HG02588 (cell line): ENCODE results near the gene POLE.
A peak's percentile ranks its signal among the peaks of the same experiment; 100 is the strongest.
"Not testable (repeated sequence)": the region's sequence is repeated elsewhere in the genome, so short reads cannot be mapped to it uniquely, and the experiment has no call there.

Source experiments
- ATAC-seq: cut with Tn5 transposase; IDR thresholded peaks from one replicate; pipeline ENCODE4 v1.9.1; 2021; ENCODE audit warnings: mild to moderate bottlenecking, moderate library complexity; ENCODE audit not compliant: unreplicated experiment

The POLE gene

DNA sequence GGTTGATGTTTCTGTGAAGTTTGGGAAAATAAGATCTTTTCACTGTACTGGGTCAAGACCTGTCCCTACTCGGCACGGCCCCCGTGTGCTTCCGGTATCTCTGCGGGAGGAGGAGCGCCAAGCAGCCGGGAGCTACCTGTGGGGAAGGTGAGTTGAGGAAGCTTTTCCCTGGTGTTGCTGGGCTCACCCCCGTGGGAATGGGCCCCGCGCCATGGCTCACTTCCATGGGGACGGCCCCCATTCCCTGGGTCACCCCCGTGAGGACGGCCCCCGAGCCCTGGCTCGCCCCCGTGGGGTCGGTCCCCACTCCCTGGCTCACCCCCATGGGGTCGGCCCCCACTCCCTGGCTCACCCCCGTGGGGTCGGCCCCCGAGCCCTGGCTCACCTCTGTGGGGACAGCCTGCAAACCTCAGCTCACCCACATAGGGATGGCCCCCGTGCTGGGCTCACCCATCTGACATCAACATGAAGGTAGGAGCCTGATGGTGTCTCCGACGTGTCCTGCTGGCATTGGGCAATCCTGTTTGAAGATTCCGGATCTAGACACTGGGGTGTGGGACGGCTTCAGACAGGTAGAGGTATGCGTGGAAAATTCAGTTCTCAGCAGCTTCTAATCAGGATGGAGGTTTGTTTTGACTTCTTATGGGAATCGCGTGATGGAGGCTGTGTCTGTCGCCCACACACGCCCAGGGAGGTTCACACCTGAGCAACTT, 85.8 kb downstream of the POLE start:
- ATAC-seq, result no peak

DNA sequence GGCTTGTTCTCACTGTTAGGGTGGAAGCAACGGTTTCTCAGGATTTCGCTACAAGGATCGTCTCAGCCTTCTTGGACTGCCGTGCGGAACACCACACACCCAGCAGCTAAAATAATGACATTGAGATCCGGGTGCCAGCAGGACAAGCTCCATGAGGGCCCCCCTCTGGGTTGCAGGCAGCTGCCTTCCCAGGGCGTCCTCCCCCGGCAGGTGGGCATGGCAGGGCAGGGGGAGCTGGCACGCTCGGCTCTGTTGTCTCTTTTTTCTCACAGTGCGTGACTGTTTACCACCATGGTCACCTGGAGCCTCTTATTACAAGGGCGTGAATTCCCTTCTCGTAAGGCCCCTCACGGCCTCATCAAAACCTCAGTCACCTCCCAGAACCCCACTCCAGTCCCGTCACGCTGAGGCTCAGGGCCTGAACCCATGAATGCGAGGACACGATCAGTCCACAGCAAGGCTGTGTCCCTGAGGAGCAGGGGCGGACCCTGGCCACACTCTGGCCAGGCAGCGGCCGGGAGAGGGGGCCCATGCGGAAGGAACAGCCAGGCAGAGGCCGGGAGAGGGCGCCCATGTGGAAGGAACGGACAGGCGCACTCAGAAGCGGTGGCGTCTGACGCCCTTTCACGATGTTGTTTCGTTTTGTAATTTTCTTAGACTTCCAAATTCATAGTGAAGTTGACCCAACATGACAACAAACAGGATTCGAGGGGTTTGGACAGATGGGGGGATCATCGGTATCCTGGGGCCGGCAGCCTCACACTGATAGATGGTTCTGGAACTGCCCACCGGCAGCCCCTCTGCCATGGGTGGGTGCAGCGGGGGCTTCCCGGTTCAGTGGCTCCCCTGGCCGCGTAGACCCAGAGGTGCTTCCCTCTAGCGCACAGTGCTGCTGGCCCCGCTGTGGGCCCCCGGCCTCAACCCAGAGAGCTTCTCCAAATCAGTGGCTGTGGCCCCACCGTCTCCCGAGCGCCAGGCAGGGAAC, 86.8 kb downstream of the POLE start:
- ATAC-seq, result no peak

DNA sequence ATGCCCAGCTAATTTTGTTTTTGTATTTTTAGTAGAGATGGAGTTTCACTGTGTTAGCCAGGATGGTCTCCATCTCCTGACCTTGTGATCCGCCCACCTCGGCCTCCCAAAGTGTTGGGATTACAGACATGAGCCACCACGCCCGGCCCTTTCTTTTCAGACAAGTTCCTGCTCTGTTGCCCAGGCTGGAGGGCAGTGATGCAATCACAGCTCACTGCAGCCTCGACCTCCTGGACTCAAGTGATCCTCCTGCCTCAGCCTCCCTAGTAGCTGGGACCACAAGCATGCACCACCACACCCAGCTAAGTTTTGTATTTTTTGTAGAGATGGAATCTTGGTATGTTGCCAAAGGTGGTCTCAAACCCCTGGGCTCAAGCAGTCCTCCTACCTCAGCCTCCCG, 87.6 kb downstream of the POLE start:
- ATAC-seq, result not testable (repeated sequence)

DNA sequence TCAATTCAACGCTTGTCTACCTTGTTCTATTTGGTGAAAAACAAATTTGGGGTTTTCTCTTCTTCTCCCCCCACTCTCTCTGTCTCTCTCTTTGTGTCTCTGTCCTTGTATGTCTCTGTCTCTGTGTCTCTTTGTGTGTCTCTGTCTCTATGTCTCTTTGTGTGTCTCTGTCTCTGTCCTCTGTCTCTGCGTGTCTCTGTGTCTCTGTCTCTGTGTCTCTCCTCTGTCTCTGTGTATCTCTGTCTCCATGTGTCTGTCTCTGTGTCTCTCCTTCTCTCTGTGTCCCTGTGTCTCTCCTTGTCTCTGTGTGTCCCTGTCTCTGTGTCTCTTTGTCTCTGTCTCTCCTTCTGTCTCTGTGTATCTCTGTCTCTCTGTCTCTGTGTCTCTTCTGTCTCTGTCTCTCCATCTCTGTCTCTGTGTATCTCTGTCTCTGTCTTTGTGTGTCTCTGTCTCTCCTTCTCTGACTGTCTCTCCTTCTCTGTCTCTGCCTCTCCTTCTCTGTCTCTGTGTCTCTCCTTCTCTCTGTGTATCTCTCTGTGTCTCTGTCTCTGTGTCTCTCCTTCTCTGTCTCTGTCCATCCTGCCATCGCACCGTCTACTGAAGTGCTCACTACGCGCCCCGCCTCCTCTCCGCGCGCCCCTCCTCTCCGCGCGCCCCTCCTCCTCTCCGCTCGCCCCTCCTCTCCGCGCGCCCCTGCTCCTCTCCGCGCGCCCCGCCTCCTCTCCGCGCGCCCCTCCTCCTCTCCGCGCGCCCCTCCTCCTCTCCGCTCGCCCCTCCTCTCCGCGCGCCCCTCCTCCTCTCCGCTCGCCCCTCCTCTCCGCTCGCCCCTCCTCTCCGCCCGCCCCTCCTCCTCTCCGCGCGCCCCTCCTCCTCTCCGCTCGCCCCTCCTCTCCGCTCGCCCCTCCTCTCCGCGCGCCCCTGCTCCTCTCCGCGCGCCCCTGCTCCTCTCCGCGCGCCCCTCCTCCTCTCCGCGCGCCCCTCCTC, 89.5 kb downstream of the POLE start:
- no peak for ATAC-seq

DNA sequence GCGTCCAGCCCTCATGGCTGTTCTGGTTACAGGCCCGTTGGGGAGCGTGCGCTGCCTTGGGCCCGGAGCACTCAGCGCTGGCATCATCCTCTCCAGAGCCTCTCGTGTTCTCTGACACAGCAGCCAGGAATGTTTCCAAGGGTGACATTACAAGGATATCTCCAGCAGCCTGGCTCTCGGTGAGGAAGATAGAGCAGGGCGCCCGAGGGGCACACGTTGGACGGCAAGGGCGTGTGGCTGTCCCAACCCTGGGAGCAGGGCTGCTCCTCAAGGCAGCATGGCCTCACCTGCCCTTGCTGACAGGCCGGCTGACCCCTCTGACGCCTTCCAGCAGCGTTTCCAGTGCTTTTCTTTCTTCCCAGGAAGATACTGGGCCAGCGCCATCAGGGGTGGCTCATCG, 91.1 kb downstream of the POLE start:
- ATAC-seq, result no peak

DNA sequence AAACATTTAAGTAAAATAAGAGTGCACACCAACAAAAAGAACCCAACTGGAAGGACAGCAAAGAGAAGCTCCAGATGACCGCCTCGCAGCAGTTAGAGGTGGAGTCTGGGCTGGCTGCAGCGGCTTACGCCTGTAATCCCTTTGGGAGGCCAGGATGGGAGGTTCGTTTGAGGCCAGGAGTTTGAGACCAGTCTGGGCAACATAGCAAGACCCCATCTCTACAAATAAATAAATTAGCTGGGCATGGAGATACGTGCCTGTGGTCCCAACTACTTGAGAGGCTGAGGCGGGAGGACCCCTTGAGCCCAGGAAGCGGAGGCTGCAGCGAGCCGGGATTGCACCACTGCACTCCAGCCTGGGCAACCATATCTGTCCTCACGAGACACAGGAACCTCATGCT, 92.0 kb downstream of the POLE start:
- no peak for ATAC-seq

DNA sequence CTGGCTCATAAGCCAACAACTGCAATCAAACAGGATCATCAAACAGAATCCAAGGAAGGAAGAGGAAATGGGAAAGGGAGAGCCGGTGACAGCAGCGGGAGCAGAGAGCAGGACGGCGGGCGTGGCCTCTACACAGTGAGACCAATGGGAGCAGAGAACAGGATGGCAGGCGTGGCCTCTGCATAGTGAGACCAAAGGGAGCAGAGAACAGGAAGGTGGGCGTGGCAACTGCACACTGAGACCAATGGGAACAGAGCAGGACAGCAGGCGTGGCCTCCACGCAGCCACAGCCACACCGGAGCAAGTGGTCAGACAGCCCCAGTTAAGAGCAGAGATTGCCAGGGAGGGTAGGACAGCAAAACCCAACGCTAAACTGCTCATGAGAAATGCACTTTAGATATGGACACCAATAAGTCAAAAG, 93.2 kb downstream of the POLE start:
- peak; percentile 55 for ATAC-seq

DNA sequence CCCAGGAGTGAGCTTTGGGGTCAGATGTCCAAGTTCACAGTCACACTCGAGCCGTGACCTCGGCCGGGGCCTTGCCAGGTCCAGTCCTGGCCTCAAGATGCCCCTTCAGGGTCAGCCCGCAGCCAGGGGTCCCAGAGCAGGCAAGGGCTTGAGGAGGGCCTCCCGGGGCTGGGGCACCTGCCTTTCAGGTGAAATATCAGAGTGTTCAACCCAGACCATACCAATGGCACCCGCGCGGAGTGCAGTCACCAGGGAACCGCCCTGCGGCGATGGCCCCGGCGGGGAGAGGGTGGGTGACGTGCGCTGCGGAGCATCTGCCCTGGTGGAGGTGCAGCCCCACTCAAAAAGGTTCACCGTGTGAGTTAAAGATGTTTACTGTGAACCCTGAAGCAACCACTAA, 93.6 kb downstream of the POLE start:
- no peak for ATAC-seq

DNA sequence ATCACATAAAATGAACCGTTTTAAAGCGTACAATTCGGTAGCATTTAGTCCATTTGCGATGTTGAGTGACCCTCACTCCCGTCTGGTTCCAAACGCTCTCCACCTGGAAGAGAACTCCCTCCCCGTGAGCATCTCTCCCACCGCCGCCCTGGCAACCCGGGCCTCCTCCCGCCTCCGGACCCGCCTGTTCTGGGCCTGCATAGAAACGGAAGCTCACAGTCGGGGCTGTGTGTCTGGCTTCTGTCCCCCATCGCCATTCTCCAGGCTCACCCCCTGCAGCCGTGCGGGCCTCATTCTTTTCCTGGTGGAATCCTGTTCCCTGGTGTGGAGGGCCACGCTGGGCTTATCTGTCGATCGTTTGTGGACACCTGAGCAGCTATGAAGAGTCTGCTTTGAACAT, 94.1 kb downstream of the POLE start:
- no peak for ATAC-seq

DNA sequence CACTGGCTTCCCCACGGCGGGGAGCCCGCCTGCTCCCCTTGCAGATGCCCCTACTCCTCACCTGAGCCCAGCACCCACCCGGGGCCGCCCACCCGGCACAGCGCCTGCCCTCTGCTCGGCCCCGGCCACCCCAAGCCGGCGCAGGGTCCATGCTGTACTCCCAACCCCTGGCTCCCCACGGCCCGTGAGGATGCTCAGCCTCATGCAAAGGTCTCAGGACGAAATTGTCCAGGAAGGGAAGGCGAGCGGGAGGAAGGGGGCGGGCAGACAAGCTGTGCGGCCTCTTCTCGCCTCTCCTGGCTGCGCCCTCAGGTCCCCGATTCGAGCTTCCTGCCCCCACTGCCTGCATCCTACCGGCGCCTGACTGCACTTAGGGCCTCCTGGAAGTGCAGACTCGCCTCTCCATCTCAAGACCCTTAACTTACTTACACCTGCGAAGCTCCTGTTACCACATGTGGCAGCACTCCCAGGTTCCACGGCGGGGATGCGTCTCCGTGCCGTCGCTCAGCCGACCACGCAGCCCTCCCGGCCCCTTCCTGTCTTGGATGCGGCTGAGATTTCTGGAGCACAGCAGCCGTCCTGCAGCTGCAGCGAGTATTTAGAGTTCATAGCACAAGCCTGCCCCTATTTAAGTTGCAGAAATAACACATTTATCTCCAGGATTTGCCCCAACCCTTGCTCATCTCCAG, 94.7 kb downstream of the POLE start:
- no peak for ATAC-seq

DNA sequence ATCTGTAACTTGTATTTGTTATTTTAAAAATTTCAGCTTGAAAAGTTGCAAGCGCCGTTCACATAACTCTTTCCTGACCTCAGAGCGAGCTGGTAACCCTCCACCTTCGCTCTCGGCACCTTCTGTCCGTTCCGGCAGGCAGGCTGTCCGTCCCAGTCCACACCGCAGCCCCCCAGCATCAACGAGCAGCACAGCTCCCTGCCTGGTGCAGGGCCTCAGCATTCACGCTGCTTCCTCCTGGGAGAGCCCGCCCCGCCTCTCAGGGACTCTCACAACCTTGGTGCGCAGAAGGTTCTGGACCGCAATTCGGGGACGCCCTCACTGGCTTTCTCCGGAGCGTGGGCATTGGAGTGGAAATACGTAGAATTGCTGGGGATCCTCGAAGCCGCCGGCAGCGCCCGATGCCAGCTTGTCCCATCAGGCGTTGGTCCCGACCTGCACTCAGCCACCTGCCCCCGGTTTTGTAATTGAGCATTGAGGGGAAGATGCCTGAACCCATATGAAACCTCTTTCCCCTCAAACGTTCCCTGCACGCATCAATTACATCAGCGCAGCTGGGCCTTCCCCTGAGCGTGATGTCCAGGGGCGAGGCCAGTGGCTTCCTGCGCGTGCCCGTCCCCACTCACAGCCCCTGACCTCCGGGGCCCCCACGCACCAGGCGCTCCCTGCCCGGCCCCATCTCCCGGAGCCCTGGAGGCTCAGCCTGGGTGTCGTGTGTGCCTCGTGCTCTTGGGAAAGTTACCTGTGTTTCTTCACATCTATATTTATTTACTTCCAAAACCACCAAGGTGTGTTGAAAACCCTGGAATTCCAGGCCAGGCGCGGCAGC, 95.8 kb downstream of the POLE start:
- no peak for ATAC-seq

DNA sequence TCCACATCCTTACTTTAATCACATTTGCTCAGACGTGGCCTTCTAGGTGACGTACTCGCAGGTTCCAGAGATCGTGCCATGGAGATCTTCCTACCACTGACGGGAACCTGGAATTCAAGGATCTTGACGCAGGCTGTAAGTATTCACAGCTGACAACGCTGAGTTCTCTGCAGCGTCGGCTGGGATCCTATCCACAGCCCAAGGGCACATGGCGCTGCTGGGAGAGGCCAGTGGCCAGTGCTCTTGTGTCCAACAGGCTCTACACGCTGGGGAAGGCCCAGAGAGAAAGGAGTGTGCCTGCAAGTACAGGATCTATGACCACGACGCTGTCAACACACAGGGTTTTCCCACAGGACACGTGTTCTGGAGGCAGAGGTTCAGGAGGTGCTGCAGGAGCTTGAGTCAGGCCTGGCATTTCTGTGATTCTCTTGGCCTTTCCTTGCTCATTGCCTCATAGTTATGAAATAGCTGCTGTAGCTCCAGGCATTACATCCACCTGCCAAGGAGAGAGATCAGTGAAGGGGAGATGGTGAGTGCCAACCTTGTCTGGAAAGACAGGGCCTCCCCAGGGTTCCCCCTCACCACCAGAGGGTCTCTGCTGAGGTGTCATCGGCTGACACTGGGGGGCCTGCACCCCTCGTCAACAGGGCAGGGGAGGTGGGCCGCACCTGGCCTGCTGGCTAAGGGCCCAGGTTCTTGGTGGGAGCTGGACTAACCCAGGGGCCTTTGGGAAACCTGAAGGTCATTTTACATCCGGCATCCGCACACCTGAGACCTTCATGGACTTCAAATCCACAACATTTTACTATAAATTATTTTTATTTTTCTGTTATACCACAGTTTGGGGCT, 98.1 kb downstream of the POLE start:
- ATAC-seq, result no peak

DNA sequence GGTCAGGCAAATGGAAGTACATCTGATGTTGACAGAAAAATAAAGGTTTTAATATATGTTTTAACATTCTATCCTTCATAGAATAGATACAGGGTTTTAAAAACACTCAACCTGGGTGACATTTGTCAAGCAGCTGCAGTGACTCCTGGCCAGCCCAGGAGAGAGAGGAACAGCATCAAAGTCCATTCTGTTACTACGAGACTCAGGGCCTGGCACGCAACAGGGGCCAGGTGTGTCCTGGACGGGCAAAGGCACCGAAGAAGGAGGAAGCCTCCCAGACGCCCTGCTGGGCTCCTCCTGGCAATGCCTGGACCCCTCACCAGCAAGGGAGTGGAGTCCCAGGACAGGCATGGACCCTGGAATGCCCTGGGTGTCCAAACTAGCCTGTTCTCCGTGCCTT, 98.8 kb downstream of the POLE start:
- no peak for ATAC-seq

DNA sequence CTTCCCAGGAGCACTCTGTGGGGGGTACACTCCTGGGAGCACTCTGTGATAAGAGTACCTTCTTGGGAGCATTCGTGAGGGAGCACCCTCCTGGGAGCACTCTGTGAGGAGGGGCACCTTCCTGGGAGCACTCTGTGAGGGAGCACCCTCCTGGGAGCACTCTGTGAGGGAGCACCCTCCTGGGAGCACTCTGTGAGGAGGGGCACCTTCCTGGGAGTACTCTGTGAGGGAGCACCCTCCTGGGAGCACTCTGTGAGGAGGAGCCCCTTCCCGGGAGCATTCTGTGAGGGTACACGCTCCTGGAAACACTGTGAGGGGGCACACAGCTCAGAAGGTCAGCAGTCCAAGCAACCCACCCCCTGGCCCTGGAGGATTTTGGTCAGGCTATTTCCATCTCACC, 99.4 kb downstream of the POLE start:
- no peak for ATAC-seq

DNA sequence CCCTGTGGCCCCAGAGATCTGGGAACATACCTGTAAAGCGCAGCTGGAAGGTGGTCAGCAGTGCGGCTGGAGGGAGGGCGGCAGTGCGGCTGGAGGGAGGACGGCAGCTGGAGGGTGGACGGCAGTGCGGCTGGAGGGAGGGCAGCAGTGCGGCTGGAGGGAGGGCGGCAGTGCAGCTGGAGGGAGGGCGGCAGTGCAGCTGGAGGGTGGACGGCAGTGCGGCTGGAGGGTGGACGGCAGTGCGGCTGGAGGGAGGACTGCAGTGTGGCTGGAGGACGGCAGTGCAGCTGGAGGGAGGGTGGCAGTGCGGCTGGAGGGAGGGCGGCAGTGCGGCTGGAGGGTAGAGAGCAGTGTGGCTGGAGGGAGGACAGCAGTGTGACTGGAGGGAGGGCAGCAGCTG, 100.2 kb downstream of the POLE start:
- ATAC-seq, result no peak

DNA sequence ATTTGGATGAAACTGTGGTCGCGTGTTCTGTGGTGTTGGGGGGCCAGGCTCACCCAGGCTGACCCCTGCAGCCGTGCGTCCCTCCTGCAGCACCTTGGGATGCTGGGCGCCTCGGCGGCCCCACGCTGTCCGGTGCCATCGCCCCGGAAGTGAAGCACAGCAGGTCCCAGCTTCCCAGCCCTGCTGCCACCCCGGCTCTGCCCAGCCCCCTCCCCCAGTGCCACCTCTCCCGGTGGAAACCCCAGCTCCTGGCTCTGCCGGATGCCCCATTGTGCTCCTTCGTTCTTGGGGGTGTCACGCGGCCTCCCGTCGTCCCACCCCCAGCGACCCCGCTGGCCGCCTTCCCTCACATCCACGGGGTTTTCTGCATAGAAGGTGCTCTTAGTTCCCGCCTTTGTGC, 102.0 kb downstream of the POLE start:
- ATAC-seq, result no peak

DNA sequence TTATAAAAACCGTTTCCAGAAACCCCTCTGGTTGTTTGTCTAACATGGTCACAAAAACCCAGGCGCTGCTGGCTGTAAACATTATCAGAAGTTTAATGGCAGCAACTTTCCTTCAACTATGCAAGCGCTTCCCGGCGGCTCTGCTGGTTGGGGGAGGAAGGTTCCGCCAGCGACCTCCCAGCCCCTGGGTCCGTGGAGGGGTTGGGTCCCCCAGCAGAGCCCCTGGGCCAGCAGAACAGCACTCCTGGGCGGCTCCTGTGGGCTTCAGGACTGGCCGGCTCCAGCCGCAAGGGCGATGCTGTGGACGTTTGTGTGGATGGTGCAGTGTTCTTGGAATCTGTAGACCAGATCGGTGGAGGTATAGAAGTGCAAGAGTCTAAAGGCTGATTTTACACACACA, 102.7 kb downstream of the POLE start:
- no peak for ATAC-seq

DNA sequence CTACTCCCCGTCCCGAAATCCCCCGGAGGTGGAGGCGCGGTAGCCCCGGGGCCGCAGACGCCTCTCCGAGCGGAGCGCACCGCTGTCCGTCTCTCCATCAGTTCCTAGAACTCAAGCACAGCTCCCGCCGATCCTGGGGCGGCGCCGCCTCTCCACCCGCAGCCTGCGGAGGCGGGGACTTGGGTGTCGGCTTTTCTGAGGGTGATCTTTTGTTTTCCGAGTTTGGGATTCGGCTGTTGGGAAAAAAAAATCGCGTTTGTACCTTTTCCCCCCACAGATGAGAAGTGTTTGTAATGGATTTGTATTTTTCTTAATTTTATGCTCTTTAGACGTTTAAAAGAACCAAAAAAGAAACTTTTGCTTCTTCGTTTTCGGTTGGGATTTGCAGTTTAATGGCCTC, 103.4 kb downstream of the POLE start:
- ATAC-seq, result no peak

DNA sequence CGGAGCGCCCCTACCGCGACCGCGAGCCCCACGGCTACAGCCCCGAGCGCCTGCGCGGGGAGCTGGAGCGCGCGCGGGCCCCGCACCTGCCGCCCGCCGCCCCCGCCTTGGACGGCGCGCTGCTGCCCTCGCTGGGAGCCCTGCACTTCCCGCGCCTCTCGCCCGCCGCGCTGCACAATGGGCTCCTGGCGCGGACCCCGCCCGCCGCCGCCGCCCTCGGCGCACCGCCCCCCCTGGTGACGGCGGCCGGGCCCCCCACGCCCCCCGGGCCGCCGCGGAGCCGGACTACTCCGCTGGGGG, 103.8 kb downstream of the POLE start:
- no peak for ATAC-seq
